IMR-90 (cell line): ENCODE data around the gene PRKAB1. TPM values are rescaled to one million over a fixed set of nuclear protein-coding genes. Genes with fewer than 3 reads are reported as not detected.

Experiments
- ATAC-seq: fragments of 200-7000 bp; cut with Tn5 transposase; 2 replicates; pipeline ENCODE4 v1.9.1; 2020; ENCODE audit warnings: low read depth, mild to moderate bottlenecking, moderate library complexity
- BruUV-seq: library from RNA; stranded (reverse); fragments of 400-500 nt; replicated peaks from 2 replicates; lab custom pipeline; 2021; lab: Mats Ljungman, UMichigan
- CTCF ChIA-PET: fragments of 300-600 bp; formaldehyde crosslinking; extraction: SDS; loops from one replicate; lab custom pipeline; 2021; ENCODE audit warnings: antibody characterized with exemption; lab: Yijun Ruan, JAX
- POLR2A ChIA-PET: fragments of 300-600 bp; sonication (Branson Sonifier 250); formaldehyde crosslinking; loops from one replicate; lab custom pipeline; 2022; ENCODE audit warnings: antibody characterized with exemption; ENCODE audit not compliant: unreplicated experiment; lab: Charles Lee
- DNase-seq: peaks from one replicate; pipeline ENCODE4 v3.0.0; 2013
- H2AFZ ChIP-seq: replicated peaks from 2 replicates; pipeline ENCODE3; 2013; ENCODE audit warnings: low read length, mild to moderate bottlenecking; ENCODE audit not compliant: poor library complexity
- H2AK5ac ChIP-seq: 2 replicates; pipeline ENCODE4 v1.6.1; 2013; ENCODE audit warnings: low read depth, low read length, inconsistent platforms
- H2AK9ac ChIP-seq: replicated peaks from 2 replicates; pipeline ENCODE3; 2013; ENCODE audit warnings: mild to moderate bottlenecking, low read depth, low read length, moderate library complexity; ENCODE audit not compliant: poor library complexity
- H2BK120ac ChIP-seq: 2 replicates; pipeline ENCODE4 v1.6.1; 2013; ENCODE audit warnings: low read depth, low read length, inconsistent platforms
- H2BK15ac ChIP-seq: 3 replicates; pipeline ENCODE4 v1.6.1; 2013; ENCODE audit warnings: low read depth, low read length, inconsistent platforms
- H2BK20ac ChIP-seq: 2 replicates; pipeline ENCODE4 v1.6.1; 2013; ENCODE audit warnings: low read depth, mild to moderate bottlenecking, inconsistent platforms, low read length, moderate library complexity
- H2BK5ac ChIP-seq: 2 replicates; pipeline ENCODE4 v1.6.1; 2013; ENCODE audit warnings: mild to moderate bottlenecking, low read depth, low read length, inconsistent platforms; ENCODE audit not compliant: poor library complexity, severe bottlenecking
- H3K14ac ChIP-seq: replicated peaks from 2 replicates; pipeline ENCODE4 v1.6.1; 2013; ENCODE audit warnings: low read depth, low read length, inconsistent platforms
- H3K18ac ChIP-seq: 2 replicates; pipeline ENCODE4 v1.6.1; 2013; ENCODE audit warnings: low read depth, low read length, control low read depth
- H3K23ac ChIP-seq: 2 replicates; pipeline ENCODE4 v1.6.1; 2013; ENCODE audit warnings: low read depth, low read length, inconsistent platforms
- H3K27ac ChIP-seq: 2 replicates; pipeline ENCODE4 v1.5.1; 2013; ENCODE audit warnings: mild to moderate bottlenecking, control low read depth, low read length; ENCODE audit not compliant: insufficient read depth
- H3K27me3 ChIP-seq: 2 replicates; pipeline ENCODE4 v1.6.1; 2013; ENCODE audit warnings: low read length; ENCODE audit not compliant: control insufficient read depth, insufficient read depth
- H3K36me3 ChIP-seq: 2 replicates; pipeline ENCODE4 v1.6.1; 2013; ENCODE audit warnings: low read length, mixed read lengths; ENCODE audit not compliant: control insufficient read depth, insufficient read depth
- H3K4ac ChIP-seq: 2 replicates; pipeline ENCODE4 v1.6.1; 2013; ENCODE audit warnings: low read depth, low read length, inconsistent platforms
- H3K4me1 ChIP-seq: 2 replicates; pipeline ENCODE4 v1.6.1; 2013; ENCODE audit warnings: low read length, mixed read lengths; ENCODE audit not compliant: control insufficient read depth, insufficient read depth
- H3K4me2 ChIP-seq: 2 replicates; pipeline ENCODE4 v1.6.1; 2013; ENCODE audit warnings: low read depth, mild to moderate bottlenecking, control low read depth, low read length, moderate library complexity
- H3K4me3 ChIP-seq: 2 replicates; pipeline ENCODE4 v1.5.1; 2013; ENCODE audit warnings: low read depth, mild to moderate bottlenecking, control low read depth, low read length, moderate library complexity; ENCODE audit not compliant: insufficient read depth
- H3K56ac ChIP-seq: 2 replicates; pipeline ENCODE4 v1.6.1; 2013; ENCODE audit warnings: low read length, inconsistent platforms; ENCODE audit not compliant: insufficient read depth; ENCODE audit errors: extremely low read depth
- H3K79me1 ChIP-seq, 2 experiments: 2 replicates each; pipeline ENCODE4 v1.6.1; 2013; ENCODE audit warnings: low read length in 2 of 2, inconsistent platforms in 1 of 2, low read depth in 1 of 2
- H3K9ac ChIP-seq: 2 replicates; pipeline ENCODE4 v1.6.1; 2013; ENCODE audit warnings: low read depth, low read length, control low read depth
- H3K9me1 ChIP-seq: 2 replicates; pipeline ENCODE4 v1.6.1; 2013; ENCODE audit warnings: low read length, inconsistent platforms; ENCODE audit not compliant: insufficient read depth
- H3K9me3 ChIP-seq: 2 replicates; pipeline ENCODE4 v1.6.1; 2013; ENCODE audit warnings: low read length; ENCODE audit not compliant: control insufficient read depth, insufficient read depth
- H4K20me1 ChIP-seq: 2 replicates; pipeline ENCODE4 v1.6.1; 2013; ENCODE audit warnings: low read length, inconsistent platforms; ENCODE audit not compliant: insufficient read depth
- H4K5ac ChIP-seq: 2 replicates; pipeline ENCODE4 v1.6.1; 2013; ENCODE audit warnings: mild to moderate bottlenecking, low read depth, low read length, control low read depth
- H4K8ac ChIP-seq, 2 experiments: 2 replicates each; pipeline ENCODE4 v1.6.1; 2013; ENCODE audit warnings: low read depth in 2 of 2, low read length in 2 of 2, control low read depth in 1 of 2, inconsistent platforms in 1 of 2
- H4K91ac ChIP-seq: 2 replicates; pipeline ENCODE4 v1.6.1; 2013; ENCODE audit warnings: low read depth, low read length, inconsistent platforms; ENCODE audit not compliant: insufficient read depth
- BHLHE40 ChIP-seq: fragments of 150-350 bp; IDR thresholded peaks from 2 replicates; pipeline ENCODE4 v1.6.1; 2016; ENCODE audit warnings: mild to moderate bottlenecking, low read depth, low read length
- CEBPB ChIP-seq: IDR thresholded peaks from 2 replicates; pipeline ENCODE4 v1.6.1; 2012; ENCODE audit warnings: low read depth, low read length, improper control_type of control experiment
- CHD1 ChIP-seq: IDR thresholded peaks from 2 replicates; pipeline ENCODE4 v1.6.1; 2012; ENCODE audit warnings: low read depth, low read length, improper control_type of control experiment
- CTCF ChIP-seq: conservative IDR thresholded peaks from 2 replicates; pipeline ENCODE4 v1.5.1; 2012; ENCODE audit warnings: mild to moderate bottlenecking, low read depth, low read length, improper control_type of control experiment
- ELK1 ChIP-seq: fragments of 150-350 bp; IDR thresholded peaks from 2 replicates; pipeline ENCODE4 v1.6.1; 2016; ENCODE audit warnings: low read depth, mild to moderate bottlenecking, low read length, moderate library complexity, borderline replicate concordance
- FOS ChIP-seq: fragments of 150-350 bp; IDR thresholded peaks from 2 replicates; pipeline ENCODE4 v1.6.1; 2016; ENCODE audit warnings: low read depth, low read length
- MAFK ChIP-seq: IDR thresholded peaks from 2 replicates; pipeline ENCODE4 v1.6.1; 2012; ENCODE audit warnings: low read depth, low read length, improper control_type of control experiment
- MAZ ChIP-seq: IDR thresholded peaks from 2 replicates; pipeline ENCODE4 v1.6.1; 2012; ENCODE audit warnings: low read depth, mild to moderate bottlenecking, low read length, improper control_type of control experiment, moderate library complexity, borderline replicate concordance
- MXI1 ChIP-seq: IDR thresholded peaks from 2 replicates; pipeline ENCODE4 v1.6.1; 2012; ENCODE audit warnings: low read depth, mild to moderate bottlenecking, low read length, moderate library complexity, borderline replicate concordance
- NFE2L2 ChIP-seq: fragments of 150-350 bp; IDR thresholded peaks from 2 replicates; pipeline ENCODE4 v1.6.1; 2016; ENCODE audit warnings: low read depth, mild to moderate bottlenecking, low read length
- POLR2A ChIP-seq: IDR thresholded peaks from 2 replicates; pipeline ENCODE4 v1.6.1; 2012; ENCODE audit warnings: mild to moderate bottlenecking, low read depth, low read length
- RAD21 ChIP-seq: IDR thresholded peaks from 2 replicates; pipeline ENCODE4 v1.6.1; 2012; ENCODE audit warnings: low read length, improper control_type of control experiment
- RCOR1 ChIP-seq: IDR thresholded peaks from 2 replicates; pipeline ENCODE4 v1.6.1; 2012; ENCODE audit warnings: mild to moderate bottlenecking, low read length, improper control_type of control experiment; ENCODE audit not compliant: insufficient replicate concordance
- RFX5 ChIP-seq: IDR thresholded peaks from 2 replicates; pipeline ENCODE4 v1.8.0; 2012; ENCODE audit warnings: low read depth, mild to moderate bottlenecking, low read length, moderate library complexity
- SMC3 ChIP-seq: fragments of 150-350 bp; IDR thresholded peaks from 2 replicates; pipeline ENCODE4 v1.6.1; 2016; ENCODE audit warnings: low read depth, mild to moderate bottlenecking, antibody characterized with exemption, low read length, moderate library complexity
- WGBS, 2 experiments: methylation state at CpG; one replicate each; pipeline versions ENCODE4 v1.1.5 to v1.1.7; 2013; ENCODE audit warnings: missing lambda C conversion rate in 2 of 2; ENCODE audit not compliant: insufficient read length in 1 of 2; ENCODE audit errors: extremely low coverage in 2 of 2; 5-methylcytosine and 5-hydroxymethylcytosine counted together
- dilution Hi-C: fragments of 300-500 bp; cut with HindIII; formaldehyde crosslinking; loops from one replicate; pipeline ENCODE4 v1.14.3; 2018; ENCODE audit warnings: low sequenced_read_pairs; ENCODE audit not compliant: unreplicated experiment
- in situ Hi-C: fragments of 300-500 bp; cut with MboI; formaldehyde crosslinking; loops from 3 replicates; pipeline ENCODE4 v1.14.3; 2019; ENCODE audit warnings: low sequenced_read_pairs, inconsistent platforms, mixed read lengths
- intact Hi-C: fragments of 100-400 bp; cut with micrococcal nuclease; formaldehyde crosslinking; loops from 2 replicates; pipeline ENCODE4 v1.10.0; 2022
- polyA plus RNA-seq, 3 experiments: library from polyadenylated mRNA; depleted of rRNA; stranded (reverse); fragments of >200 nt; gene quantifications; 2 replicates each; pipeline ENCODE4 v1.2.3, GENCODE V29; 2012; ENCODE audit warnings: low replicate concordance in 1 of 3
- total RNA-seq: library from RNA; depleted of rRNA; stranded (reverse); fragments of >200 nt; gene quantifications from 2 replicates; pipeline ENCODE4 v1.2.3, GENCODE V29; 2012
- TF ChIP-seq, protein P1 (sequence below): fragments of 150-350 bp; IDR thresholded peaks from 2 replicates; pipeline ENCODE4 v1.6.1; 2017; ENCODE audit warnings: mild to moderate bottlenecking, antibody characterized with exemption, low read length, low read depth

PRKAB1 gene
- total and polyA plus RNA-seq, 2 of the 4 experiments (the other 2 are of a cell fraction): 9.7 to 19.3 TPM

GRCh38 chr12:119660076-119660475, 7.9 kb upstream of the PRKAB1 start:
- no TSS peak for BruUV-seq
- Histone ChIP-seq H2BK120ac (no peak overlapping the region), H2AK5ac (no peak overlapping the region), H3K36me3 (no peaks in the 10 kb centered on the region), H4K20me1 (no peaks in the 10 kb centered on the region), H4K5ac (no peak overlapping the region), H4K8ac (no peak overlapping the region), H3K9ac (no peak overlapping the region), H3K4me2 (no peak overlapping the region), H3K4me3 (no peak overlapping the region), H3K79me1 (no peaks in the 10 kb centered on the region), H2AFZ (no peak overlapping the region), H2AK9ac (no peak overlapping the region), H3K14ac (no peak overlapping the region), H3K4ac (no peak overlapping the region), H3K56ac (no peak overlapping the region), H3K27me3 (0 out of 2 replicates have a peak, but pooled peaks cover 2% of the 10 kb centered on the region), H3K18ac (no peak overlapping the region), H3K27ac (no peak overlapping the region), H3K9me1 (no peaks in the 10 kb centered on the region), H2BK5ac (no peak overlapping the region), H3K9me3 (no peaks in the 10 kb centered on the region), H2BK15ac (no peak overlapping the region), H4K91ac (no peak overlapping the region), H2BK20ac (no peak overlapping the region), H3K23ac (no peak overlapping the region), H3K4me1 (no peaks in the 10 kb centered on the region)
- TF ChIP-seq NFE2L2: no peak
- TF ChIP-seq RAD21: no peak
- TF ChIP-seq FOS: no peak
- TF ChIP-seq MXI1: no peak
- no peak for TF ChIP-seq BHLHE40
- TF ChIP-seq MAFK: no peak
- TF ChIP-seq CEBPB: no peak
- TF ChIP-seq RFX5: no peak
- no peak for TF ChIP-seq CTCF
- TF ChIP-seq CHD1: no peak
- TF ChIP-seq ELK1: no peak
- TF ChIP-seq, protein P1, sequence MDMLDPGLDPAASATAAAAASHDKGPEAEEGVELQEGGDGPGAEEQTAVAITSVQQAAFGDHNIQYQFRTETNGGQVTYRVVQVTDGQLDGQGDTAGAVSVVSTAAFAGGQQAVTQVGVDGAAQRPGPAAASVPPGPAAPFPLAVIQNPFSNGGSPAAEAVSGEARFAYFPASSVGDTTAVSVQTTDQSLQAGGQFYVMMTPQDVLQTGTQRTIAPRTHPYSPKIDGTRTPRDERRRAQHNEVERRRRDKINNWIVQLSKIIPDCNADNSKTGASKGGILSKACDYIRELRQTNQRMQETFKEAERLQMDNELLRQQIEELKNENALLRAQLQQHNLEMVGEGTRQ: no peak
- no peak for TF ChIP-seq RCOR1
- TF ChIP-seq POLR2A: no peak
- TF ChIP-seq MAZ: no peak
- TF ChIP-seq SMC3: no peak
- CTCF ChIA-PET: no interaction called here
- intact Hi-C loops (no loop called here), in situ Hi-C loops (loop anchor here (10.0 kb wide), 1 partner anchor 1255 kb away; no protein-coding TSS in a partner anchor), dilution Hi-C loops (no loop called here)
- DNase-seq (no peak), ATAC-seq (no peak)
- POLR2A ChIA-PET: no interaction called here
- no CpG with 5 or more reads among the region's 5 CpGs for WGBS, 2 experiments
